ENCODE data around the gene PMP22.

The PMP22 gene

DNA sequence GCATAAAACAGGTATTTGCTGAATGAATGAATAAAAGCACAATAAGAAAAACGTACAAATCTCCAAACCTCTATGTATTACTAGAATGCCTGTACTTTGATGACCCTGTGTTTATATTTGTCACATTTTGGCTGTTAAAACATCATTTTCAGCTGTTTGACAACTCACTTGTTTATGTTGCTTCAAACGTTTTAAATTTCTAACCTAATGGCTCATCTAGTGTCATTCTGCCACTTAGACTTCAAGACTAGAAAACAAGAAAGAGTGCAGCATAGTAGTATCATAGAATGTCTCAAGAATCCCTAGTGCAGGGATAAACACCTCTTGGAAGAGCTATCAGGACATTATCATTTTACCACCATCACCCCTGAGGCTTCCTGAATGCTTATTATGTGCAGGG, 19.4 kb upstream of the PMP22 start:
- no peak for DNase-seq (ENCODE audit: extremely low read depth, insufficient read length)
- TF ChIP-seq, protein P1, sequence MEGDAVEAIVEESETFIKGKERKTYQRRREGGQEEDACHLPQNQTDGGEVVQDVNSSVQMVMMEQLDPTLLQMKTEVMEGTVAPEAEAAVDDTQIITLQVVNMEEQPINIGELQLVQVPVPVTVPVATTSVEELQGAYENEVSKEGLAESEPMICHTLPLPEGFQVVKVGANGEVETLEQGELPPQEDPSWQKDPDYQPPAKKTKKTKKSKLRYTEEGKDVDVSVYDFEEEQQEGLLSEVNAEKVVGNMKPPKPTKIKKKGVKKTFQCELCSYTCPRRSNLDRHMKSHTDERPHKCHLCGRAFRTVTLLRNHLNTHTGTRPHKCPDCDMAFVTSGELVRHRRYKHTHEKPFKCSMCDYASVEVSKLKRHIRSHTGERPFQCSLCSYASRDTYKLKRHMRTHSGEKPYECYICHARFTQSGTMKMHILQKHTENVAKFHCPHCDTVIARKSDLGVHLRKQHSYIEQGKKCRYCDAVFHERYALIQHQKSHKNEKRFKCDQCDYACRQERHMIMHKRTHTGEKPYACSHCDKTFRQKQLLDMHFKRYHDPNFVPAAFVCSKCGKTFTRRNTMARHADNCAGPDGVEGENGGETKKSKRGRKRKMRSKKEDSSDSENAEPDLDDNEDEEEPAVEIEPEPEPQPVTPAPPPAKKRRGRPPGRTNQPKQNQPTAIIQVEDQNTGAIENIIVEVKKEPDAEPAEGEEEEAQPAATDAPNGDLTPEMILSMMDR (IDR thresholded peaks at IDR 0.05; ENCODE audit: insufficient read depth, low read length, poor library complexity, severe bottlenecking): no peak
- no peaks in the 10 kb centered on the region for H3K27me3 ChIP-seq (replicated peaks; ENCODE audit: control insufficient read depth, insufficient read depth, low read length)
- no peak overlapping the region for H3K4me3 ChIP-seq (replicated peaks; ENCODE audit: low read depth, low read length)
- H3K36me3 ChIP-seq (ENCODE audit: control insufficient read depth, insufficient read depth, low read length): no peaks in the 10 kb centered on the region

DNA sequence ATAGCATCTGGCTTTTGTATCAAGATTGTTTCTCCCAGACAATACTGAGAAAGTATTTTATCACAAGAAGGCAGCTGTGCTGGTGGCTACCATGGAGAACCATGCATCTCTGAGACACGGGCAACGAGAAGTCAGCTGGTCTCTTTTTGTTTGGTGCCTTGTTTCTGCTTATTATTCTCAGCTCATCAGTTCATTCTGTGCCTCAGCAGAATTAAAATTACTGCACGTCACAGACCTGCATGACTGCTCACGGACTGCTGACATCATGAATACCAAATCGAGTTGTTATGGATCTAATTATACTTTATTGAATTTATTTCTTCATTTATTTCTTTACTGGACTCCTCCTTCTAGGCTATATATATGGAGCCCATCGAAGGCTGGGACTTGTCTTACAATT, 19.0 kb upstream of the PMP22 start:
- TF ChIP-seq, protein P1 (IDR thresholded peaks at IDR 0.05; ENCODE audit: insufficient read depth, low read length, poor library complexity, severe bottlenecking): no peak
- Histone ChIP-seq H3K4me3 (replicated peaks; ENCODE audit: low read depth, low read length) (no peak overlapping the region), H3K27me3 (replicated peaks; ENCODE audit: control insufficient read depth, insufficient read depth, low read length) (no peaks in the 10 kb centered on the region), H3K36me3 (ENCODE audit: control insufficient read depth, insufficient read depth, low read length) (no peaks in the 10 kb centered on the region)
- no peak for DNase-seq (ENCODE audit: extremely low read depth, insufficient read length)

DNA sequence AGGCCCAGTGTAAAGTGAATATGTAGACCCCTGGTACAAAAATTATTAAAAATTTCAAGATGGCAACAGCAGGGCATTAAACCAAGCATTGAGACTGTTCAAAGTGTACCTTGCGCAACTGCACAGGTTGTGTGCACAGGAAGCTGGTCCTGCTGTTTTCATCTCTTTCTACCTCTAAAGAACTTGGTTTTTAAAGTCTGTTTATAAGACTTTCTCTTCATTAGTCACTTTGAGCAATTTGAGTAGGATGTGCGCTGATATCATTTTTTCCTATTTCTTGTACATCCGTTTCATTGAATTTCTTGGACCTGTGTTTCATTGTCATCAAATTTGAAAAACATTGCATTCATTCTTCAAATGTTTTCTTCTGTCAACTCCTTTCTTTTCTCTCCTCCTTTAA, 16.8 kb upstream of the PMP22 start:
- no peak overlapping the region for H3K4me3 ChIP-seq (replicated peaks; ENCODE audit: low read depth, low read length)
- TF ChIP-seq, protein P1 (IDR thresholded peaks at IDR 0.05; ENCODE audit: insufficient read depth, low read length, poor library complexity, severe bottlenecking): no peak
- no peaks in the 10 kb centered on the region for H3K36me3 ChIP-seq (ENCODE audit: control insufficient read depth, insufficient read depth, low read length)
- H3K27me3 ChIP-seq (replicated peaks; ENCODE audit: control insufficient read depth, insufficient read depth, low read length): no peaks in the 10 kb centered on the region
- DNase-seq (ENCODE audit: extremely low read depth, insufficient read length): no peak

DNA sequence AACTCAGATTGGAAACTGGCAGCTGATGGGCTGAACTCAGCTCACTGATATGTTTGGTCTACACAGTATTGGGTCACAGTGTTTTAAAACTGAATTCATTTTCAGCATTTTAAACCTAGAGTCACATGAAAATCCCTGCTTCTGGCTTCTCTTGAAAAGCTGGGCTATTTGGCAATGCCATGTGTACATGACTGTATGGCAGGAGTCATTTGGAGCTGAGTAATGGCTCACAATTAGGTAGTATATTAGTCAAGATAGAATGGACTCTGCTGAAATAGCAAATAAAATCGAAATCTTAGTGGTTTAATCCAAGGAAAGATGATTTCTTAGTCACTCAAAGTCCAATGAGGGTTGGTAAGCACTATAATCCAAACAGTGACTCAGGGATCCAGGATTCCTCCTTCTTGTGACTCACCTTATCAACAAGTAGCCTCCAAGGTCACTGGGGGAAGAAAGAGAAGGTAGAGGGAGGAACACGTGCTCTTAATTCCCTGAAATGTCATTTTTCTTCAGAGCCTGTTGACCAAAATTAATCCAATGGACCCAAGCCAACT, 13.9 kb upstream of the PMP22 start:
- DNase-seq (ENCODE audit: extremely low read depth, insufficient read length): no peak
- Histone ChIP-seq H3K4me3 (replicated peaks; ENCODE audit: low read depth, low read length) (no peak overlapping the region), H3K36me3 (ENCODE audit: control insufficient read depth, insufficient read depth, low read length) (no peaks in the 10 kb centered on the region), H3K27me3 (replicated peaks; ENCODE audit: control insufficient read depth, insufficient read depth, low read length) (no peaks in the 10 kb centered on the region)
- TF ChIP-seq, protein P1 (IDR thresholded peaks at IDR 0.05; ENCODE audit: insufficient read depth, low read length, poor library complexity, severe bottlenecking): no peak

DNA sequence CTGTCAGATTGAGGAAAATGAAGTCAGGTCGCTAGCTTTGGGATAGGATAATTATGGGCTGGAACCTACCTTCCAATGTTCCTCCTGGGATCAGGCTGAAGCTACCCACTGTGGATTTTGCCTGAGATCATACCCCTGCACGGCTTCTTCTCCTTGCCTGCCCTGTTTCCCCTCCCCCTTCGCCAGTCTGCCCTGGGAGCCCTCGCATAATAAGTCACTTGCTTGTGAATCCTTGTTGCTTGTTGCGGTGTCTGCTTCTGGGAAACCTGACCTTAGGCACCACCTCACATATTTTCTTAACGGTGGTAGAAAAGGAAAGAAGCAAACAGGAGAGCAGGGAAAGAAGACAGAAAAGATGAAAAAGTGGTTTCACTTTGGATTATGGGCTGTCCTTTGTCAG, 13.3 kb upstream of the PMP22 start:
- TF ChIP-seq, protein P1 (IDR thresholded peaks at IDR 0.05; ENCODE audit: insufficient read depth, low read length, poor library complexity, severe bottlenecking): no peak
- H3K4me3 ChIP-seq (replicated peaks; ENCODE audit: low read depth, low read length): no peak overlapping the region
- DNase-seq (ENCODE audit: extremely low read depth, insufficient read length): no peak
- no peaks in the 10 kb centered on the region for H3K36me3 ChIP-seq (ENCODE audit: control insufficient read depth, insufficient read depth, low read length)
- H3K27me3 ChIP-seq (replicated peaks; ENCODE audit: control insufficient read depth, insufficient read depth, low read length): no peaks in the 10 kb centered on the region

DNA sequence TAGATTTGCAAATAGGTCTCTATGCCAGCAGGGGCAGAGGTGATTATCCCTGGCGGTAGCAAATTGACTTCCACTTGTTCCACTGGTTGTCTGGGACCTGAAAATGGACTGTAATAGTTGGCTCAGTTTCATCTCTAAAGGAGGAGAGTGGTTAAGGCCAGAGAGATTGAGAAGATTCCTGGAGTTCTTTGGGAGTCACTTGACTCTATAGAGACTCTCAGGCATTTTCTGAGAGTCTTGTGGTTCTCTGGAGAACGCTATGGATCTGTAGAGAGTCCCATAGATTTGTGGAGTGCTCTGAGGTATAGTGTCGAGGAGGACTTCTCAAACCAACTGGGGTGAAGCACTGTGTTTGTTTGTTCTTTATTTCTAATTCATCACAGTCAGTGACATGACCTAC, 8.9 kb upstream of the PMP22 start:
- TF ChIP-seq, protein P1 (IDR thresholded peaks at IDR 0.05; ENCODE audit: insufficient read depth, low read length, poor library complexity, severe bottlenecking): no peak
- H3K36me3 ChIP-seq (ENCODE audit: control insufficient read depth, insufficient read depth, low read length): no peaks in the 10 kb centered on the region
- H3K4me3 ChIP-seq (replicated peaks; ENCODE audit: low read depth, low read length): no peak overlapping the region
- H3K27me3 ChIP-seq (replicated peaks; ENCODE audit: control insufficient read depth, insufficient read depth, low read length): no peaks in the 10 kb centered on the region
- DNase-seq (ENCODE audit: extremely low read depth, insufficient read length): no peak

Measured in GM06990 (cell line).